Adrenal gland (tissue), 12 donors: ENCODE results near the gene KCNK15. TPM values are rescaled to one million over a fixed set of nuclear protein-coding genes. Genes with fewer than 3 reads are reported as not detected.

Experiments
- DNase-seq, 7 donors: peaks; one replicate each; pipeline ENCODE4 v3.0.0-alpha.2; 2019 to 2020
- H3K27ac ChIP-seq, 5 donors: fragments of 200-600 bp; sonication (generic) in 4 of 5; 1 replicate in 3 of 5; 2 replicates in 2 of 5; pipeline versions ENCODE4 v1.5.1 to v1.8.0; 2016 to 2020; ENCODE audit warnings: mild to moderate bottlenecking in 1 of 5
- H3K27me3 ChIP-seq: fragments of 200-600 bp; 2 replicates; pipeline ENCODE4 v1.8.0; 2021
- H3K36me3 ChIP-seq, 2 donors: fragments of 200-600 bp; replicated peaks in 1 of 2; 1 replicate in 1 of 2; 2 replicates in 1 of 2; pipeline versions ENCODE4 v1.5.1 to v1.8.0; 2018 to 2022
- H3K4me1 ChIP-seq, 2 donors: fragments of 200-600 bp; replicated peaks in 1 of 2; 1 replicate in 1 of 2; 2 replicates in 1 of 2; pipeline versions ENCODE4 v1.5.1 to v1.8.0; 2018 to 2021
- H3K4me3 ChIP-seq, 4 donors: fragments of 200-600 bp; sonication (generic) in 3 of 4; one replicate each; pipeline ENCODE4 v1.5.1; 2016 to 2018
- H3K9me3 ChIP-seq, 3 donors: fragments of 200-600 bp; sonication (generic) in 1 of 3; replicated peaks in 1 of 3; 1 replicate in 2 of 3; 2 replicates in 1 of 3; pipeline versions ENCODE4 v1.5.1 to v1.8.0; 2016 to 2021
- POLR2A ChIP-seq, 2 donors: fragments of 450-650 bp; IDR thresholded peaks; one replicate each; pipeline ENCODE4 v1.6.1; 2017; ENCODE audit warnings: antibody characterized with exemption in 2 of 2, mild to moderate bottlenecking in 2 of 2, moderate library complexity in 1 of 2
- WGBS, 4 donors: extraction: QIAGEN DNeasy Blood & Tissue Kit in 2 of 4; methylation state at CpG; one replicate each; pipeline versions ENCODE4 v1.1.5 to v1.1.7; 2013 to 2017; 5-methylcytosine and 5-hydroxymethylcytosine counted together
- intact Hi-C, 2 donors: fragments of 100-400 bp; cut with DNase I; formaldehyde crosslinking; loops; one replicate each; pipeline versions ENCODE4 v1.14.1 to v1.15.0; 2022 to 2023
- polyA plus RNA-seq, 3 donors: library from polyadenylated mRNA; stranded (reverse); fragments of 200-250 nt in 2 of 3; fragments of 350-450 nt in 1 of 3; fragmentation: Illumina TruSeq in 1 of 3; extraction: RNeasy Lipid Tissue Mini Kit (QIAGEN cat#74804) in 1 of 3; gene quantifications; one replicate each; pipeline ENCODE4 v1.2.3, GENCODE V29; 2013 to 2014
- total RNA-seq, 9 donors: library from RNA; depleted of rRNA in 4 of 9; stranded (reverse); fragments of >200 nt in 4 of 9; fragments of 120-200 nt in 1 of 9; fragmentation: NEBNext Ultra II Directional in 1 of 9; extraction: Animal tissue kit (Norgen Biotek cat#: 25700) in 1 of 9; gene quantifications; one replicate each; pipeline versions ENCODE4 v1.1.0 to v1.2.4, GENCODE V29; 2013 to 2023
- TF ChIP-seq, protein P1 (sequence below), 6 experiments: fragments of 450-650 bp in 4 of 6; fragments of 200-600 bp in 2 of 6; sonication (generic) in 1 of 6; IDR thresholded peaks; 1 replicate in 5 of 6; 2 replicates in 1 of 6; pipeline versions ENCODE4 v1.5.1 to v1.8.0; 2016 to 2021; ENCODE audit warnings: antibody characterized with exemption in 6 of 6, mild to moderate bottlenecking in 2 of 6, moderate library complexity in 1 of 6
- donor health status: healthy with polysubstance abuse.
- donor health status: Bipolar disorder and iron deficiency.
- donor health status: DM: yes; HTN: yes; CAD: no.
- donor health status: DM: no; HTN: no; CAD: no.
- donor health status: DM: no; HTN: no; CAD: no.
- donor health status: DM: yes; HTN: yes; CAD: no.

The KCNK15 gene
- total and polyA plus RNA-seq, 12 donors = 0.42 to 11.0 (median 1.4) TPM

DNA sequence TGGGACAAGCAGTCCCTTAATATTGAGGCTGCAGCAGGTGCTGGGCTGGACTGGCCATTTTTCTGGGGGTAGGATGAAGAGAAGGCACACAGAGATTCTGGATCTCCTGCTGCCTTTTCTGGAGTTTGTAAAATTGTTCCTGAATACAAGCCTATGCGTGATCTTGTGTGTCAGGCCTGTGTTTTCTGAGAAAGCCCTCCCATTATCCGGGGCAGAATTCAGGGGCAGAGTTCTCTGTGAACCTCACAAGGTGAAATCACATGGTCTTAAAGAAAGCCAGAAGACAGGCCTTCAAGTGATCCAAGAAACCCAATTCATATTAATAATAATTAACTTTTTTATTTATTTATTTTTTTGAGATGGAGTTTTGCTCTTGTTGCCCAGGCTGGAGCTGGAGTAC lies 18.0 kb upstream of the KCNK15 start:
- TF ChIP-seq POLR2A (IDR thresholded peaks at IDR 0.05) = no peak
- TF ChIP-seq, protein P1, sequence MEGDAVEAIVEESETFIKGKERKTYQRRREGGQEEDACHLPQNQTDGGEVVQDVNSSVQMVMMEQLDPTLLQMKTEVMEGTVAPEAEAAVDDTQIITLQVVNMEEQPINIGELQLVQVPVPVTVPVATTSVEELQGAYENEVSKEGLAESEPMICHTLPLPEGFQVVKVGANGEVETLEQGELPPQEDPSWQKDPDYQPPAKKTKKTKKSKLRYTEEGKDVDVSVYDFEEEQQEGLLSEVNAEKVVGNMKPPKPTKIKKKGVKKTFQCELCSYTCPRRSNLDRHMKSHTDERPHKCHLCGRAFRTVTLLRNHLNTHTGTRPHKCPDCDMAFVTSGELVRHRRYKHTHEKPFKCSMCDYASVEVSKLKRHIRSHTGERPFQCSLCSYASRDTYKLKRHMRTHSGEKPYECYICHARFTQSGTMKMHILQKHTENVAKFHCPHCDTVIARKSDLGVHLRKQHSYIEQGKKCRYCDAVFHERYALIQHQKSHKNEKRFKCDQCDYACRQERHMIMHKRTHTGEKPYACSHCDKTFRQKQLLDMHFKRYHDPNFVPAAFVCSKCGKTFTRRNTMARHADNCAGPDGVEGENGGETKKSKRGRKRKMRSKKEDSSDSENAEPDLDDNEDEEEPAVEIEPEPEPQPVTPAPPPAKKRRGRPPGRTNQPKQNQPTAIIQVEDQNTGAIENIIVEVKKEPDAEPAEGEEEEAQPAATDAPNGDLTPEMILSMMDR (IDR thresholded peaks at IDR 0.05) = no peak
- no peak for DNase-seq
- no peaks in the 10 kb centered on the region for H3K9me3 ChIP-seq
- H3K36me3 ChIP-seq = no peaks in the 10 kb centered on the region
- no peak overlapping the region for H3K27ac ChIP-seq
- H3K27me3 ChIP-seq = no peaks in the 10 kb centered on the region
- 81 to 90% (median 86%) methylated on average over 2 of the region's 2 CpGs for WGBS, 4 donors
- peaks cover 16 to 20% of the 10 kb centered on the region in 2 donors for H3K4me1 ChIP-seq
- intact Hi-C loops = no loop called here
- H3K4me3 ChIP-seq = no peak overlapping the region

DNA sequence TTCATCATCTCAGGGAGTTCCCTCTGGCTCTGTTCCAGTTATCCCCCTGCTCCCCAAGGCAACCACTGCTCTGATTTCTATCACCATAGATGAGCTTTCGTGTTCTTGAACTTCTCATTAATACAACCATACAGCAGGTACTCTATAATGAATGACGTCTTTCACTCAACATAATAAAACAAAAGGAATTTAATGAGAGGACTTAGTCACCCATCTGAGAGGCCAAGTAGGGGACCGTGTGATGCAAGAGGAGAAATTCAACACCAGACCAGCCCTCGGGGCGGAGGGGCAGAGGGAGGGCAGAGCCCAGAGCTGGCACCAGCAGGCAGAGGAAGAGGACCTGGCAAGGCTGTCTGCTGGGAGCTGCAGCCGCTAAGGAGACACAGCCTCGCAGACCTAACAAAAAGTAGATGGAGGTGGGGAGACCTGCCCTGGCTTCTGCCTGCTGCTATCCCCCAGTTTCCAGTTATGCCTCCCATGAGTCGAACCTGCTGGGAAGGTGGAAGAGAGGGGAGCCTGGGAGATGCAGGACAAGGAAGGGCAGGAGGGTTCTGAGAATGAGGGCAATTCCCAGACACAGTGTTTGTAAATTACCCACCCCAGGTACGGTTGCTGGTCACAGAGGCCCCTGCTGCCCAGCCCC lies 16.7 kb upstream of the KCNK15 start:
- peak; percentile 83 to 94 (median 92) for DNase-seq
- 12 to 28% (median 18%) methylated on average over 9 of the region's 9 CpGs for WGBS, 4 donors
- no peaks in the 10 kb centered on the region for H3K9me3 ChIP-seq
- no peaks in the 10 kb centered on the region for H3K36me3 ChIP-seq
- intact Hi-C loops = no loop called here
- TF ChIP-seq POLR2A (IDR thresholded peaks at IDR 0.05) = peak in 1 of 2 donors; percentile 77
- TF ChIP-seq, protein P1 (IDR thresholded peaks at IDR 0.05) = no peak
- peak overlapping the region in 1 of 4 donors; percentile 7 for H3K4me3 ChIP-seq
- peak overlapping the region in 3 of 5 donors; percentile 46 to 54 (median 53) for H3K27ac ChIP-seq
- H3K4me1 ChIP-seq = peaks cover 16 to 20% of the 10 kb centered on the region in 2 donors
- no peaks in the 10 kb centered on the region for H3K27me3 ChIP-seq

DNA sequence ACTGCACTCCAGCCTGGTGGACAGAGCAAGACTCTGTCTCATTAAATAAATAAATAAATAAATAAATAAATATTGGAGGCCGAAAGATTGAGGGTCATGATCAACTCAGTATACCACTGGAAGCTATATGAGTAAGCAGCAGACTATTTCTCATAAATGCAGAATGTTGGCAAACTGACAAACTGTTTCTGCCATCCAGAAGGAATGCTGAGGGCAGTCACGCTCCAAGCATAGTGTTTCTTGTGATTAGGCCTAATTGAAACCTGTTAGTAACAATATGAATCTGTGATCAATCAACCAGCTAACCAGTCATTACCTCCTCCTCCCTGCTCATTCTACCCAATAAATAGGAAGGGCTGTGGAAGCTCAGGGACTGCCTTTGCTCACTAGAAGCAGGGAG lies 15.2 kb upstream of the KCNK15 start:
- Histone ChIP-seq H3K4me1 (peaks cover 16 to 20% of the 10 kb centered on the region in 2 donors), H3K4me3 (no peak overlapping the region), H3K27ac (peak overlapping the region in 2 of 5 donors; percentile 1 to 45), H3K27me3 (no peaks in the 10 kb centered on the region), H3K36me3 (no peaks in the 10 kb centered on the region), H3K9me3 (no peaks in the 10 kb centered on the region)
- 51 to 77% (median 57%) methylated on average over 2 of the region's 2 CpGs for WGBS, 4 donors
- intact Hi-C loops = loop anchor here in 1 of 2 donors (10.0 kb wide), 1 partner anchor 346 kb away; no protein-coding TSS in a partner anchor
- TF ChIP-seq, protein P1 (IDR thresholded peaks at IDR 0.05) = no peak
- peak in 2 of 7 donors; percentile 47 to 59 for DNase-seq

DNA sequence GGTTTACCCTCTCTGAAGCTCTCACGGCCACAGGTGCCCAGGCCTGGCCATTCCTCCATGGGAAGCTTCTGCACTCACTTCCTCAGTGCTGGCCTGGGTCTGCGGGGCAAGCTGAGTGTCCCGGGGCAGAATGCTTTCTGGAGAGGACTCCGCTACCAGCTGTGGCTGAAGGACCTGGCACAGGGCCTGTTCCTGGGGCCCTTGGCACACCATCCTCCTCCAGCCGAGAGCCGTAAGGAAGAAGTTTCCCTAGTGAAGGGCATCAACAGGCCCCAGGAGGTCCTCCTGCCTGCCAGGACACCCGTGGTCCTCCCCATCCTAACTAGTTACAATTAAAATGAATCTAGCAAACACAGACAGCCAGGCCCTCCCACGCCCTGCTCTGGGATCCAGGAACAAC lies 14.0 kb upstream of the KCNK15 start:
- H3K36me3 ChIP-seq = no peaks in the 10 kb centered on the region
- 60 to 100% (median 70%) methylated on average over 1 to 8 of the region's 8 CpGs for WGBS, 4 donors
- DNase-seq = peak in 6 of 7 donors; percentile 41 to 71 (median 69)
- H3K4me3 ChIP-seq = no peak overlapping the region
- no peak for TF ChIP-seq POLR2A (IDR thresholded peaks at IDR 0.05)
- TF ChIP-seq, protein P1 (IDR thresholded peaks at IDR 0.05) = no peak
- no peaks in the 10 kb centered on the region for H3K9me3 ChIP-seq
- peak overlapping the region in 2 of 5 donors; percentile 8 to 60 for H3K27ac ChIP-seq
- H3K27me3 ChIP-seq = no peaks in the 10 kb centered on the region
- peaks cover 16 to 20% of the 10 kb centered on the region in 2 donors for H3K4me1 ChIP-seq
- intact Hi-C loops = loop anchor here (2.0 to 10.0 kb wide), 3 partner anchors 45 to 347 kb away; no protein-coding TSS in a partner anchor
